B cell (primary cell): ENCODE measurements around the gene TMEM18. TPM values are rescaled to one million over a fixed set of nuclear protein-coding genes. Genes with fewer than 3 reads are reported as not detected.
A peak's percentile ranks its signal among the peaks of the same experiment; 100 is the strongest.

Source experiments
- ATAC-seq: fragments of 200-7000 bp; cut with Tn5 transposase; one replicate; pipeline ENCODE4 v1.10.0; 2021; ENCODE audit warnings: low read depth, mild to moderate bottlenecking, moderate number of reproducible peaks, moderate library complexity
- CTCF ChIA-PET: fragments of 350-600 bp; sonication (Branson Sonifier 250); formaldehyde crosslinking; loops from one replicate; lab custom pipeline; 2021; ENCODE audit warnings: antibody characterized with exemption, inconsistent platforms; lab: Charles Lee
- POLR2A ChIA-PET: fragments of 350-600 bp; sonication (Branson Sonifier 250); formaldehyde crosslinking; loops from one replicate; lab custom pipeline; 2021; ENCODE audit warnings: antibody characterized with exemption; lab: Charles Lee
- DNase-seq: peaks from one replicate; pipeline ENCODE4 v3.0.0; 2013
- H2AFZ ChIP-seq: 2 replicates; pipeline ENCODE4 v1.6.1; 2012; ENCODE audit warnings: mild to moderate bottlenecking, low read depth, low read length; ENCODE audit not compliant: insufficient read depth, poor library complexity, severe bottlenecking
- H3K27ac ChIP-seq, 2 donors: 1 replicate in 1 of 2; 2 replicates in 1 of 2; pipeline ENCODE4 v1.5.1; 2012 to 2013; ENCODE audit warnings: low read length in 2 of 2, mild to moderate bottlenecking in 2 of 2, moderate library complexity in 1 of 2
- H3K27me3 ChIP-seq, 4 experiments: fragments of 200-600 bp in 1 of 4; sonication (generic) in 1 of 4; replicated peaks in 1 of 4; 1 replicate in 2 of 4; 2 replicates in 2 of 4; pipeline versions ENCODE4 v1.6.1 to v1.7.0; 2013 to 2016; ENCODE audit warnings: low read length in 3 of 4, mild to moderate bottlenecking in 2 of 4, mixed read lengths in 1 of 4, moderate library complexity in 1 of 4; ENCODE audit not compliant: insufficient read depth in 4 of 4, control insufficient read depth in 3 of 4; ENCODE audit errors: control extremely low read depth in 1 of 4
- H3K36me3 ChIP-seq, 2 experiments: replicated peaks in 1 of 2; 1 replicate in 1 of 2; 2 replicates in 1 of 2; pipeline versions ENCODE4 v1.6.1 to v1.7.1; 2013; ENCODE audit warnings: low read length in 1 of 2; ENCODE audit not compliant: insufficient read depth in 2 of 2, control insufficient read depth in 1 of 2; ENCODE audit errors: control extremely low read depth in 1 of 2, extremely low read depth in 1 of 2
- H3K4me1 ChIP-seq, 2 donors: fragments of 200-600 bp in 1 of 2; sonication (generic) in 1 of 2; 1 replicate in 1 of 2; 2 replicates in 1 of 2; pipeline versions ENCODE4 v1.5.1 to v1.6.1; 2013 to 2017; ENCODE audit warnings: low read length in 2 of 2; ENCODE audit not compliant: control insufficient read depth in 2 of 2, insufficient read depth in 2 of 2
- H3K4me2 ChIP-seq: replicated peaks from 2 replicates; pipeline ENCODE3; 2012; ENCODE audit warnings: mild to moderate bottlenecking, low read depth, low read length; ENCODE audit not compliant: poor library complexity, severe bottlenecking
- H3K4me3 ChIP-seq, 5 experiments: fragments of 200-600 bp in 1 of 5; sonication (generic) in 1 of 5; 1 replicate in 3 of 5; 2 replicates in 2 of 5; pipeline versions ENCODE4 v1.5.1 to v1.7.0; 2011 to 2016; ENCODE audit warnings: low read length in 4 of 5, mild to moderate bottlenecking in 4 of 5, low read depth in 2 of 5, control low read depth in 1 of 5, moderate library complexity in 1 of 5; ENCODE audit not compliant: insufficient read depth in 1 of 5; ENCODE audit errors: control extremely low read depth in 1 of 5, extremely low read depth in 1 of 5
- H3K79me2 ChIP-seq: fragments of 200-600 bp; sonication (generic); one replicate; pipeline ENCODE4 v1.6.0; 2016; ENCODE audit warnings: low read length; ENCODE audit not compliant: control insufficient read depth, insufficient read depth
- H3K9ac ChIP-seq: fragments of 200-600 bp; sonication (generic); 2 replicates; pipeline ENCODE4 v1.6.1; 2017; ENCODE audit warnings: mild to moderate bottlenecking, low read length, moderate library complexity
- H3K9me3 ChIP-seq, 3 donors: one replicate each; pipeline versions ENCODE4 v1.6.1 to v1.7.1; 2013; ENCODE audit warnings: low read length in 2 of 3; ENCODE audit not compliant: control insufficient read depth in 2 of 3, insufficient read depth in 1 of 3; ENCODE audit errors: control extremely low read depth in 1 of 3
- H4K20me1 ChIP-seq: 2 replicates; pipeline ENCODE4 v1.6.0; 2012; ENCODE audit warnings: mild to moderate bottlenecking, low read length; ENCODE audit not compliant: insufficient read depth, control insufficient read depth, poor library complexity, severe bottlenecking
- H3K27ac Mint-ChIP-seq: one replicate; pipeline ENCODE4 v1.8.0; 2021; ENCODE audit warnings: mixed read lengths
- H3K27me3 Mint-ChIP-seq: one replicate; pipeline ENCODE4 v1.8.0; 2021; ENCODE audit warnings: mixed read lengths
- H3K4me1 Mint-ChIP-seq: one replicate; pipeline ENCODE4 v1.8.0; 2021; ENCODE audit warnings: mixed read lengths
- H3K4me3 Mint-ChIP-seq: one replicate; pipeline ENCODE4 v1.8.0; 2021; ENCODE audit warnings: mixed read lengths
- H3K9me3 Mint-ChIP-seq: one replicate; pipeline ENCODE4 v1.8.0; 2022; ENCODE audit warnings: mixed read lengths; ENCODE audit not compliant: insufficient read depth
- CTCF ChIP-seq: fragments of 200-600 bp; IDR thresholded peaks from one replicate; pipeline ENCODE4 v1.8.0; 2022; ENCODE audit warnings: antibody characterized with exemption, mild to moderate bottlenecking
- EZH2 ChIP-seq: IDR thresholded peaks from 2 replicates; pipeline ENCODE4 v1.6.1; 2012; ENCODE audit warnings: borderline replicate concordance, low read depth, mild to moderate bottlenecking, moderate library complexity, low read length; ENCODE audit not compliant: insufficient read depth, poor library complexity, severe bottlenecking
- WGBS: methylation state at CpG from one replicate; pipeline ENCODE4 v1.1.5; 2013; ENCODE audit warnings: missing lambda C conversion rate; ENCODE audit not compliant: insufficient coverage; 5-methylcytosine and 5-hydroxymethylcytosine counted together
- intact Hi-C: fragments of 100-400 bp; cut with micrococcal nuclease; formaldehyde crosslinking; loops from one replicate; pipeline ENCODE4 v1.10.0; 2022
- polyA plus RNA-seq: library from polyadenylated mRNA; depleted of rRNA; stranded (reverse); fragments of >200 nt; gene quantifications from 2 replicates; pipeline ENCODE4 v1.2.3, GENCODE V29; 2012
- total RNA-seq, 2 donors: library from RNA; stranded (reverse); fragments of 120-200 nt in 1 of 2; gene quantifications; 1 replicate in 1 of 2; 2 replicates in 1 of 2; pipeline versions ENCODE4 v1.2.3 to v1.2.4, GENCODE V29; 2013 to 2022

TMEM18 gene
- total and polyA plus RNA-seq, 2 donors (not counting 1 experiment from before 2014, with no cell fraction given), result 14.4 to 38.5 TPM

GRCh38 chr2:680496-680895, 3.3 kb upstream of the TMEM18 start:
- no peaks in the 10 kb centered on the region for H3K27me3 ChIP-seq
- peaks cover 1% of the 10 kb centered on the region for H4K20me1 ChIP-seq
- H3K9me3 ChIP-seq, result peaks cover 4 to 14% (median 7%) of the 10 kb centered on the region in 3 donors
- no peak overlapping the region for H3K4me3 Mint-ChIP-seq
- POLR2A ChIA-PET, result no interaction called here
- no peaks in the 10 kb centered on the region for H3K27me3 Mint-ChIP-seq
- intact Hi-C loops, result no loop called here
- H3K9ac ChIP-seq, result no peak overlapping the region
- no peak overlapping the region for H2AFZ ChIP-seq
- no peak for ATAC-seq
- CTCF ChIA-PET, result no interaction called here
- no peak for TF ChIP-seq EZH2
- TF ChIP-seq CTCF, result no peak
- H3K4me1 ChIP-seq, result peaks cover 5 to 12% of the 10 kb centered on the region in 2 donors
- DNase-seq, result no peak
- H3K9me3 Mint-ChIP-seq, result peaks cover 11% of the 10 kb centered on the region
- H3K27ac Mint-ChIP-seq, result no peak overlapping the region
- no peak overlapping the region for H3K4me3 ChIP-seq
- H3K4me1 Mint-ChIP-seq, result peaks cover 29% of the 10 kb centered on the region
- no peak overlapping the region for H3K27ac ChIP-seq
- peaks cover 0 to 3% of the 10 kb centered on the region in 2 experiments for H3K36me3 ChIP-seq
- 97% methylated on average over 6 of the region's 8 CpGs for WGBS
- no peak overlapping the region for H3K4me2 ChIP-seq
- peaks cover 8% of the 10 kb centered on the region for H3K79me2 ChIP-seq

GRCh38 chr2:678964-679363, 1.8 kb upstream of the TMEM18 start:
- WGBS, result 93% methylated on average over 5 of the region's 9 CpGs
- DNase-seq, result no peak
- peaks cover 16% of the 10 kb centered on the region for H3K79me2 ChIP-seq
- Mint-ChIP-seq H3K27me3 (no peaks in the 10 kb centered on the region), H3K9me3 (peaks cover 7% of the 10 kb centered on the region), H3K4me1 (peaks cover 41% of the 10 kb centered on the region), H3K27ac (peak overlapping the region; percentile 80), H3K4me3 (peak overlapping the region; percentile 97)
- H3K4me2 ChIP-seq, result no peak overlapping the region
- no peaks in the 10 kb centered on the region for H3K27me3 ChIP-seq
- no peak overlapping the region for H3K4me3 ChIP-seq
- CTCF ChIA-PET, result no interaction called here
- no peak for ATAC-seq
- intact Hi-C loops, result loop anchor here (5.0 kb wide), 2 partner anchors 33 to 232 kb away; no protein-coding TSS in a partner anchor
- TF ChIP-seq CTCF, result no peak
- H2AFZ ChIP-seq, result no peak overlapping the region
- peaks cover 17% of the 10 kb centered on the region for H4K20me1 ChIP-seq
- H3K36me3 ChIP-seq, result peaks cover 2 to 13% of the 10 kb centered on the region in 2 experiments
- peaks cover 5 to 18% of the 10 kb centered on the region in 2 donors for H3K4me1 ChIP-seq
- POLR2A ChIA-PET, result no interaction called here
- no peak overlapping the region for H3K27ac ChIP-seq
- H3K9ac ChIP-seq, result no peak overlapping the region
- peaks cover 2 to 4% (median 3%) of the 10 kb centered on the region in 3 donors for H3K9me3 ChIP-seq
